Measurements from ENCODE around the gene TDP1. TPM values are rescaled to one million over a fixed set of nuclear protein-coding genes. Genes with fewer than 3 reads are reported as not detected.
"Not testable (repeated sequence)": the region's sequence is repeated elsewhere in the genome, so short reads cannot be mapped to it uniquely, and the experiment has no call there.

The TDP1 gene
- total and polyA plus RNA-seq, 7 donors: 1.7 to 13.1 (median 4.4) TPM

GRCh38 chr14:90072350-90072749 is 116.6 kb downstream of the TDP1 start:
- Histone ChIP-seq H3K27ac (no peak overlapping the region), H3K4me1 (no peaks in the 10 kb centered on the region), H3K4me3 (no peak overlapping the region), H3K36me3 (ENCODE audit: insufficient read depth in 1 of 2, low read depth in 1 of 2) (no peaks in the 10 kb centered on the region), H3K9me3 (no peaks in the 10 kb centered on the region), H3K27me3 (ENCODE audit: insufficient read depth in 3 of 3, low read length in 2 of 3) (peaks cover 2 to 33% (median 6%) of the 10 kb centered on the region in 3 donors)
- no peak for TF ChIP-seq CTCF (IDR thresholded peaks at IDR 0.05)
- intact Hi-C loops (cut with DNase I): no loop called here
- 66 to 79% (median 76%) methylated on average over 6 of the region's 6 CpGs for WGBS, 3 donors
- DNase-seq (no peak), ATAC-seq (no peak)

GRCh38 chr14:90079576-90079975 is 123.8 kb downstream of the TDP1 start:
- WGBS, 3 donors: 60 to 76% (median 75%) methylated on average over 2 of the region's 2 CpGs
- Histone ChIP-seq H3K4me3 (no peak overlapping the region), H3K36me3 (ENCODE audit: insufficient read depth in 1 of 2, low read depth in 1 of 2) (no peaks in the 10 kb centered on the region), H3K27ac (no peak overlapping the region), H3K9me3 (peaks cover 3% of the 10 kb centered on the region), H3K27me3 (ENCODE audit: insufficient read depth in 3 of 3, low read length in 2 of 3) (peaks cover 0 to 19% (median 0%) of the 10 kb centered on the region in 3 donors), H3K4me1 (no peaks in the 10 kb centered on the region)
- DNase-seq (no peak), ATAC-seq (no peak)
- intact Hi-C loops (cut with DNase I): no loop called here
- no peak for TF ChIP-seq CTCF (IDR thresholded peaks at IDR 0.05)

GRCh38 chr14:90087433-90087832 is 131.7 kb downstream of the TDP1 start:
- DNase-seq: peak in 1 of 2 donors; percentile 30
- H3K27ac ChIP-seq: no peak overlapping the region
- no peaks in the 10 kb centered on the region for H3K27me3 ChIP-seq (ENCODE audit: insufficient read depth in 3 of 3, low read length in 2 of 3)
- no peak for TF ChIP-seq CTCF (IDR thresholded peaks at IDR 0.05)
- intact Hi-C loops (cut with DNase I): no loop called here
- H3K4me1 ChIP-seq: no peaks in the 10 kb centered on the region
- H3K36me3 ChIP-seq (ENCODE audit: insufficient read depth in 1 of 2, low read depth in 1 of 2): no peaks in the 10 kb centered on the region
- peaks cover 3% of the 10 kb centered on the region for H3K9me3 ChIP-seq
- WGBS, 3 donors: 73 to 77% (median 76%) methylated on average over 6 of the region's 6 CpGs
- no peak overlapping the region for H3K4me3 ChIP-seq
- ATAC-seq: peak in 3 of 4 donors; percentile 27 to 87 (median 77)

- intact Hi-C loops (cut with DNase I): no loop called here
- Histone ChIP-seq H3K36me3 (ENCODE audit: insufficient read depth in 1 of 2, low read depth in 1 of 2) (no peaks in the 10 kb centered on the region), H3K27ac (no peak overlapping the region), H3K4me3 (no peak overlapping the region), H3K4me1 (no peaks in the 10 kb centered on the region), H3K27me3 (ENCODE audit: insufficient read depth in 3 of 3, low read length in 2 of 3) (no peaks in the 10 kb centered on the region), H3K9me3 (peaks cover 3% of the 10 kb centered on the region)
- 73 to 79% (median 74%) methylated on average over 2 of the region's 2 CpGs for WGBS, 3 donors
- no peak for DNase-seq
- TF ChIP-seq CTCF (IDR thresholded peaks at IDR 0.05): no peak
- ATAC-seq: no peak
Observed at GRCh38 chr14:90088176-90088575, 132.4 kb downstream of the TDP1 start.

GRCh38 chr14:90089486-90089885 is 133.8 kb downstream of the TDP1 start:
- ATAC-seq; H3K27ac ChIP-seq; DNase-seq; H3K4me1 ChIP-seq; H3K27me3 ChIP-seq (ENCODE audit: insufficient read depth in 3 of 3, low read length in 2 of 3); H3K36me3 ChIP-seq (ENCODE audit: insufficient read depth in 1 of 2, low read depth in 1 of 2); intact Hi-C loops (cut with DNase I); H3K4me3 ChIP-seq; H3K9me3 ChIP-seq: not testable (repeated sequence)
- WGBS, 3 donors: 56 to 61% (median 57%) methylated on average over 6 of the region's 6 CpGs
